Upper lobe of left lung (tissue), 4 donors: Measurements from ENCODE around the gene TMEM126B.

Experiments used
- CTCF ChIP-seq, 6 experiments: fragments of 450-650 bp in 4 of 6; fragments of 200-600 bp in 2 of 6; sonication (generic) in 2 of 6; IDR thresholded peaks; one replicate each; pipeline ENCODE4 v1.5.1; 2016 to 2019; ENCODE audit warnings: antibody characterized with exemption in 6 of 6
- POLR2A ChIP-seq, 4 donors: fragments of 450-650 bp; IDR thresholded peaks; one replicate each; pipeline ENCODE4 v1.5.1; 2016 to 2017; ENCODE audit warnings: antibody characterized with exemption in 4 of 4, mild to moderate bottlenecking in 2 of 4

DNA sequence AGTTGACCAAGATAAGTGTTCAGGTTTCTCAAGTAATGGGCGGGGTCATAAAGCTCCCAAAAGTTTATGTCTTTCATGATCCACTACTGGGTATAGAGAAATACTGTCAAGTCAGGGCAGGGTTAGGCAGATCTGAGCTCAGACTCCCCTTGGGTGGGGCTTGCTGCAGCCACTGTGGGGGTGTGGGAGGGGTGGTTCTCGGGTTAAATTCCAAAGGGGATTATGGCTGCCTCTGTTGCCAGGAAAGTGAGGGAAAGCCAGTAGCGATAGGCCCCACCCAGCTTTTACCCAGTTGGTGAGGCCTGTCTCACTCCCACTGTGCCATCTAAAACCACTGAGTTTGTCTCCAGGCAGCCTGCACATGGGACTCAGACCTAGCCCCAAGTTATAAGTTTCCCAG is 39.0 kb upstream of the TMEM126B start:
- no peak for TF ChIP-seq CTCF (IDR thresholded peaks at IDR 0.05)
- no peak for TF ChIP-seq POLR2A (IDR thresholded peaks at IDR 0.05)
